ENCODE measurements around the gene MGAT5B. TPM values are rescaled to one million over a fixed set of nuclear protein-coding genes. Genes with fewer than 3 reads are reported as not detected.

The MGAT5B gene
- total and polyA plus RNA-seq, 2 donors (not counting 1 experiment from before 2014, with no cell fraction given), result 0.15 to 37.8 TPM

DNA sequence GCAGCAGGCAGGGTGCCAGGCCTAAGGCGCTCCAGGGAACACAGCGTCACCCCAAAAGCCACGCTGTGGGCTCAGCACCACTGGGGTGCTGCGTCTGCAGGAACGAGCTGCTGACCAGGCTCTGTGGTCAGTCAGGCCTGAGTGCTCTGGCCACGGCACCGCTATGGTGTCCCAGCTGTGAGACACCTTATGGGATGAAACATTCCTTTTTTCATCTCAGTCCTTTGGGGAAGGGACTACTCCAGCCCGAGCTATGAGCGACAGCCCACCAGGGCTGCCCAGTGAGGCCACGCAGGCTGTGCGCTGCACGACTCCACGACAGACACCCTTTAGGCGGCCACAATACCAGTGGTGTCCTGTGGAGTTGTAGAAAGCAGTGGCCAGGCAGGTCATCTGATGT lies 11.1 kb downstream of the MGAT5B start:
- H3K9me3 ChIP-seq (ENCODE audit: control extremely low read depth in 1 of 3, control insufficient read depth in 2 of 3, insufficient read depth in 1 of 3, low read length in 2 of 3), result peaks cover 0 to 11% (median 5%) of the 10 kb centered on the region in 3 donors
- H3K4me1 ChIP-seq (ENCODE audit: control insufficient read depth in 2 of 2, insufficient read depth in 2 of 2, low read length in 2 of 2), result no peaks in the 10 kb centered on the region
- Mint-ChIP-seq H3K4me3 (no peak overlapping the region), H3K4me1 (no peaks in the 10 kb centered on the region), H3K9me3 (ENCODE audit: insufficient read depth) (peaks cover 3% of the 10 kb centered on the region), H3K27ac (no peak overlapping the region), H3K27me3 (peaks cover 9% of the 10 kb centered on the region)
- ATAC-seq (ENCODE audit: low read depth), result no peak
- H3K27ac ChIP-seq (ENCODE audit: low read length in 2 of 2), result no peak overlapping the region
- no peak overlapping the region for H3K4me3 ChIP-seq (ENCODE audit: control extremely low read depth in 1 of 5, extremely low read depth in 1 of 5, insufficient read depth in 1 of 5, low read depth in 2 of 5, low read length in 4 of 5)
- no peak for DNase-seq
- H3K79me2 ChIP-seq (ENCODE audit: control insufficient read depth, insufficient read depth, low read length), result no peaks in the 10 kb centered on the region
- no peak overlapping the region for H3K9ac ChIP-seq (ENCODE audit: low read length)
- no peak overlapping the region for H2AFZ ChIP-seq (ENCODE audit: insufficient read depth, low read depth, low read length, poor library complexity, severe bottlenecking)
- intact Hi-C loops (cut with micrococcal nuclease), result no loop called here
- TF ChIP-seq, protein P1, sequence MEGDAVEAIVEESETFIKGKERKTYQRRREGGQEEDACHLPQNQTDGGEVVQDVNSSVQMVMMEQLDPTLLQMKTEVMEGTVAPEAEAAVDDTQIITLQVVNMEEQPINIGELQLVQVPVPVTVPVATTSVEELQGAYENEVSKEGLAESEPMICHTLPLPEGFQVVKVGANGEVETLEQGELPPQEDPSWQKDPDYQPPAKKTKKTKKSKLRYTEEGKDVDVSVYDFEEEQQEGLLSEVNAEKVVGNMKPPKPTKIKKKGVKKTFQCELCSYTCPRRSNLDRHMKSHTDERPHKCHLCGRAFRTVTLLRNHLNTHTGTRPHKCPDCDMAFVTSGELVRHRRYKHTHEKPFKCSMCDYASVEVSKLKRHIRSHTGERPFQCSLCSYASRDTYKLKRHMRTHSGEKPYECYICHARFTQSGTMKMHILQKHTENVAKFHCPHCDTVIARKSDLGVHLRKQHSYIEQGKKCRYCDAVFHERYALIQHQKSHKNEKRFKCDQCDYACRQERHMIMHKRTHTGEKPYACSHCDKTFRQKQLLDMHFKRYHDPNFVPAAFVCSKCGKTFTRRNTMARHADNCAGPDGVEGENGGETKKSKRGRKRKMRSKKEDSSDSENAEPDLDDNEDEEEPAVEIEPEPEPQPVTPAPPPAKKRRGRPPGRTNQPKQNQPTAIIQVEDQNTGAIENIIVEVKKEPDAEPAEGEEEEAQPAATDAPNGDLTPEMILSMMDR (IDR thresholded peaks at IDR 0.05), result no peak
- TF ChIP-seq EZH2 (IDR thresholded peaks at IDR 0.05; ENCODE audit: borderline replicate concordance, insufficient read depth, low read depth, low read length, poor library complexity, severe bottlenecking), result no peak
- 92% methylated on average over 14 of the region's 14 CpGs for WGBS (ENCODE audit: insufficient coverage)
- POLR2A ChIA-PET, result no interaction called here
- H4K20me1 ChIP-seq (ENCODE audit: control insufficient read depth, insufficient read depth, low read length, poor library complexity, severe bottlenecking), result no peaks in the 10 kb centered on the region
- H3K4me2 ChIP-seq (replicated peaks; ENCODE audit: low read depth, low read length, poor library complexity, severe bottlenecking), result no peak overlapping the region
- H3K36me3 ChIP-seq (replicated peaks in 1 of 2; ENCODE audit: control extremely low read depth in 1 of 2, control insufficient read depth in 1 of 2, extremely low read depth in 1 of 2, insufficient read depth in 2 of 2, low read length in 1 of 2), result no peaks in the 10 kb centered on the region
- no peaks in the 10 kb centered on the region for H3K27me3 ChIP-seq (replicated peaks in 1 of 4; ENCODE audit: control extremely low read depth in 1 of 4, control insufficient read depth in 3 of 4, insufficient read depth in 4 of 4, low read length in 3 of 4)
- CTCF ChIA-PET, result interaction anchor here (1.1 to 3.4 kb wide), 3 partner anchors 9 to 178 kb away, joined by 3 to 14 read pairs (median 4); no protein-coding TSS in a partner anchor

DNA sequence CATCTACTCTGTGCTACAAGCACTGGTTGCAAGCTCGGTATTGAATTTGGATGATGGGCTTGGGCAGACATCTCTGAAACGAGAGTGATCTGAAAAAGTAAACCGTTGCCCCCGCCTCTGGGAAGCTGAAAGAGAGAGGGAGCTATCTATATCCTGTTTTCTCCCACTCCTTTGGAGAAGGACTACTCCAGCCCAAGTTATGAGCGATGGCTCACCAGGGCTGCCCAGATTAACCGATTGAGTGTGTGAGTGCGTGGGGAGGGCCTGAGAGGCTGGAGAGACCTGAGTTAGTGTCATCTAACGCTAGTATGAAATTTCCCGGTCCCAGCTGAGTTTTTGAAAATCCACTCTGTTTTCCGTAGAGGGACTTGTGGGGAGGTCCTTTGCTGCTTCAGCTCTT lies 11.5 kb downstream of the MGAT5B start:
- Mint-ChIP-seq H3K4me1 (no peaks in the 10 kb centered on the region), H3K9me3 (ENCODE audit: insufficient read depth) (peaks cover 3% of the 10 kb centered on the region), H3K27me3 (peaks cover 7% of the 10 kb centered on the region), H3K4me3 (no peak overlapping the region), H3K27ac (no peak overlapping the region)
- H3K4me1 ChIP-seq (ENCODE audit: control insufficient read depth in 2 of 2, insufficient read depth in 2 of 2, low read length in 2 of 2), result no peaks in the 10 kb centered on the region
- H3K36me3 ChIP-seq (replicated peaks in 1 of 2; ENCODE audit: control extremely low read depth in 1 of 2, control insufficient read depth in 1 of 2, extremely low read depth in 1 of 2, insufficient read depth in 2 of 2, low read length in 1 of 2), result no peaks in the 10 kb centered on the region
- peaks cover 0 to 7% (median 5%) of the 10 kb centered on the region in 3 donors for H3K9me3 ChIP-seq (ENCODE audit: control extremely low read depth in 1 of 3, control insufficient read depth in 2 of 3, insufficient read depth in 1 of 3, low read length in 2 of 3)
- H2AFZ ChIP-seq (ENCODE audit: insufficient read depth, low read depth, low read length, poor library complexity, severe bottlenecking), result no peak overlapping the region
- TF ChIP-seq, protein P1 (IDR thresholded peaks at IDR 0.05), result no peak
- no peak for TF ChIP-seq EZH2 (IDR thresholded peaks at IDR 0.05; ENCODE audit: borderline replicate concordance, insufficient read depth, low read depth, low read length, poor library complexity, severe bottlenecking)
- 88% methylated on average over 6 of the region's 10 CpGs for whole genome bisulfite sequencing (ENCODE audit: insufficient coverage)
- H3K27me3 ChIP-seq (replicated peaks in 1 of 4; ENCODE audit: control extremely low read depth in 1 of 4, control insufficient read depth in 3 of 4, insufficient read depth in 4 of 4, low read length in 3 of 4), result no peaks in the 10 kb centered on the region
- DNase-seq, result no peak
- H3K79me2 ChIP-seq (ENCODE audit: control insufficient read depth, insufficient read depth, low read length), result no peaks in the 10 kb centered on the region
- intact Hi-C loops (cut with micrococcal nuclease), result no loop called here
- CTCF ChIA-PET, result interaction anchor here (1.1 to 3.4 kb wide), 3 partner anchors 10 to 178 kb away, joined by 3 to 14 read pairs (median 4); no protein-coding TSS in a partner anchor
- no peak overlapping the region for H3K9ac ChIP-seq (ENCODE audit: low read length)
- H3K4me2 ChIP-seq (replicated peaks; ENCODE audit: low read depth, low read length, poor library complexity, severe bottlenecking), result no peak overlapping the region
- POLR2A ChIA-PET, result no interaction called here
- no peak overlapping the region for H3K27ac ChIP-seq (ENCODE audit: low read length in 2 of 2)
- no peaks in the 10 kb centered on the region for H4K20me1 ChIP-seq (ENCODE audit: control insufficient read depth, insufficient read depth, low read length, poor library complexity, severe bottlenecking)
- no peak overlapping the region for H3K4me3 ChIP-seq (ENCODE audit: control extremely low read depth in 1 of 5, extremely low read depth in 1 of 5, insufficient read depth in 1 of 5, low read depth in 2 of 5, low read length in 4 of 5)
- no peak for ATAC-seq (ENCODE audit: low read depth)

Data from B cell (primary cell).